ENCODE results near the gene TM9SF4.

TM9SF4 gene

DNA sequence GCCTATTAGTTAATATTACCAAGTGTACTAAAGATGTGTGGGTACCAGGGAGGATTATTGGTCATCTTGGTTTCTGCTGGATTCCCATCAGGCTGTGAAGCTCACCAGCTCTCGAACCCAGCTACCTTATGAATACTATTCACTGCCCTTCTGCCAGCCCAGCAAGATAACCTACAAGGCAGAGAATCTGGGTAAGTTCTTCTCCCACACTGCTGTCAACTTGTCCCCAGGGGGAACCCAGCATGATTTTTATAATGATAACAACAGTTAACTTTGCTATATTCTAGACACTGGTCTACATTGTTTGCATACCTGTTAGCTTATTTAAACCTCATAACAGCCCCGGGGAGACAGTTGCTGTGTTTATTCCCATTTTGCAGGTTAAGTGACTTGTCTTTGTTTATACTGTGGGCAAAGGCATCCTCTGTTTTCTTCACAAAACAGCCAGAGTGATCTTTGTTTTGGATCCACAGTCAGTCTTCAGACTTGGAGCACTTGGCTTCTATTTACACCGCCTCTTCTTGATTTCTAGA lies 26.5 kb downstream of the TM9SF4 start:
- no peak overlapping the region for H2BK12ac ChIP-seq (ENCODE audit: low read length)
- no peak overlapping the region for H3K9ac ChIP-seq (ENCODE audit: low read length)
- H3K14ac ChIP-seq (ENCODE audit: low read length), result no peak overlapping the region
- no peak overlapping the region for H3K27ac ChIP-seq (ENCODE audit: low read depth, low read length)
- no peak overlapping the region for H3K4me3 ChIP-seq (ENCODE audit: low read depth, low read length)
- no peak overlapping the region for H3K4ac ChIP-seq (ENCODE audit: low read depth, low read length)
- WGBS (ENCODE audit: extremely low coverage, insufficient coverage, insufficient read length), result no CpG with 5 or more reads among the region's 3 CpGs
- no peak overlapping the region for H2AK5ac ChIP-seq (ENCODE audit: low read length)
- DNase-seq, result peak; percentile 80 to 97
- H2BK120ac ChIP-seq (ENCODE audit: insufficient read depth, low read length, poor library complexity), result no peak overlapping the region
- H3K4me1 ChIP-seq (ENCODE audit: control insufficient read depth in 1 of 2, insufficient read depth in 2 of 2, low read length in 2 of 2), result peaks cover 9 to 11% of the 10 kb centered on the region in 2 experiments
- no peak overlapping the region for H2AFZ ChIP-seq (ENCODE audit: insufficient read depth, low read length, poor library complexity)
- H4K91ac ChIP-seq (ENCODE audit: low read depth, low read length), result no peak overlapping the region
- no peak overlapping the region for H2BK5ac ChIP-seq (ENCODE audit: low read depth, low read length, poor library complexity)
- H3K9me3 ChIP-seq (ENCODE audit: insufficient read depth, low read depth, low read length), result no peaks in the 10 kb centered on the region
- no peak overlapping the region for H3K4me2 ChIP-seq (ENCODE audit: low read length)
- peaks cover 1% of the 10 kb centered on the region for H3K79me2 ChIP-seq (ENCODE audit: control insufficient read depth, insufficient read depth, low read length, poor library complexity)
- no peak overlapping the region for H4K8ac ChIP-seq (ENCODE audit: low read depth, low read length)
- H3K27me3 ChIP-seq (ENCODE audit: insufficient read depth, low read length), result no peaks in the 10 kb centered on the region
- H3K18ac ChIP-seq (ENCODE audit: low read length), result no peak overlapping the region
- H4K12ac ChIP-seq (ENCODE audit: low read depth, low read length), result no peak overlapping the region
- no peak overlapping the region for H3K23ac ChIP-seq (ENCODE audit: low read length)
- H3K79me1 ChIP-seq (ENCODE audit: low read length), result no peaks in the 10 kb centered on the region
- peaks cover 17 to 36% of the 10 kb centered on the region in 2 experiments for H3K36me3 ChIP-seq (ENCODE audit: control insufficient read depth in 1 of 2, insufficient read depth in 2 of 2, low read length in 2 of 2)

DNA sequence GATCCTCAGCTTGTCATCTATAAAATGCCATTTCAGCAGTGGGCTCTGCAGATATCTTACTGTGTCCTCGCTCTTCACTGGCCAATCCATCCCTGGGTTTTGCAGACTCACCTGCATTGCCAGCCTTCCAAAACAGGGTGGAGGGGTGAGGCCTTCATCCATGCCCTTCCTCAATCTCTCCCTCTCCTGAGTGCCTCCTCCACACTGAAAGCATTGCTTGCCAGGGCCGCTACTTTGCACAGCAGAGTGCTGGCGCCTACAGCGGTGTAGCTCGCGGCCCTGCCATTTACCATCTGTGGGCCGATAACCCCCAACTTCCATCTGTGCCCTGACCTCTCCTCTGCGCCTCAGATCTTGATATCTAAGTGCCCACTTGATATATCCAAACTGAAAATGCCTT lies 29.4 kb downstream of the TM9SF4 start:
- Histone ChIP-seq H3K27me3 (ENCODE audit: insufficient read depth, low read length) (no peaks in the 10 kb centered on the region), H3K9me3 (ENCODE audit: insufficient read depth, low read depth, low read length) (peaks cover 2% of the 10 kb centered on the region), H3K18ac (ENCODE audit: low read length) (no peak overlapping the region), H4K12ac (ENCODE audit: low read depth, low read length) (no peak overlapping the region), H2BK12ac (ENCODE audit: low read length) (no peak overlapping the region), H3K4me2 (ENCODE audit: low read length) (no peak overlapping the region), H2AK5ac (ENCODE audit: low read length) (no peak overlapping the region), H3K4me1 (ENCODE audit: control insufficient read depth in 1 of 2, insufficient read depth in 2 of 2, low read length in 2 of 2) (peaks cover 9 to 11% of the 10 kb centered on the region in 2 experiments), H3K36me3 (ENCODE audit: control insufficient read depth in 1 of 2, insufficient read depth in 2 of 2, low read length in 2 of 2) (peaks cover 45 to 62% of the 10 kb centered on the region in 2 experiments), H3K79me2 (ENCODE audit: control insufficient read depth, insufficient read depth, low read length, poor library complexity) (no peaks in the 10 kb centered on the region), H3K79me1 (ENCODE audit: low read length) (no peaks in the 10 kb centered on the region), H2AFZ (ENCODE audit: insufficient read depth, low read length, poor library complexity) (no peak overlapping the region), H2BK5ac (ENCODE audit: low read depth, low read length, poor library complexity) (no peak overlapping the region), H3K27ac (ENCODE audit: low read depth, low read length) (no peak overlapping the region), H3K9ac (ENCODE audit: low read length) (no peak overlapping the region), H3K14ac (ENCODE audit: low read length) (no peak overlapping the region), H3K4me3 (ENCODE audit: low read depth, low read length) (no peak overlapping the region), H3K4ac (ENCODE audit: low read depth, low read length) (no peak overlapping the region), H3K23ac (ENCODE audit: low read length) (no peak overlapping the region), H4K91ac (ENCODE audit: low read depth, low read length) (no peak overlapping the region), H2BK120ac (ENCODE audit: insufficient read depth, low read length, poor library complexity) (no peak overlapping the region), H4K8ac (ENCODE audit: low read depth, low read length) (no peak overlapping the region)
- WGBS (ENCODE audit: extremely low coverage, insufficient coverage, insufficient read length), result no CpG with 5 or more reads among the region's 8 CpGs
- DNase-seq, result no peak

DNA sequence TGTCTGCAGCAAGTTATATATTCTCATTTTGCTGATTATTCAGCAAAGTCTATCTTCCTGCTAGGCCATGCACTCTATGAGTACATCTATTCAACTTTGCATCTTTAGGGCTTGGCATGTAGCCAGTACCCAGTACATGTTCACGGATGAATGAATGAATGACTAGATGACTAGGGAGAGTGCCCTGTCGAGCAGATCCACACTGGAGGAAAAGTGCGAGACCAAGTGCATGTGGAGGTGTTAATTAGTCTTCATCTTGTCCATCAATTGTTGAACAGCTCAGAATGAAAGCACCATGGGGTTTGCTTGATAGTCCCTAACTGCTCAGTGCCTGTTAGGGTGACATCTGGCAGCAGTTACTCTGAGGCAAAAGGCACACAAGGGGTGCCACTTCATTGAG lies 30.4 kb downstream of the TM9SF4 start:
- Histone ChIP-seq H2BK120ac (ENCODE audit: insufficient read depth, low read length, poor library complexity) (no peak overlapping the region), H3K14ac (ENCODE audit: low read length) (no peak overlapping the region), H3K36me3 (ENCODE audit: control insufficient read depth in 1 of 2, insufficient read depth in 2 of 2, low read length in 2 of 2) (peaks cover 53 to 70% of the 10 kb centered on the region in 2 experiments), H2BK12ac (ENCODE audit: low read length) (no peak overlapping the region), H3K27me3 (ENCODE audit: insufficient read depth, low read length) (no peaks in the 10 kb centered on the region), H3K9me3 (ENCODE audit: insufficient read depth, low read depth, low read length) (peaks cover 2% of the 10 kb centered on the region), H3K79me1 (ENCODE audit: low read length) (no peaks in the 10 kb centered on the region), H3K79me2 (ENCODE audit: control insufficient read depth, insufficient read depth, low read length, poor library complexity) (no peaks in the 10 kb centered on the region), H3K27ac (ENCODE audit: low read depth, low read length) (no peak overlapping the region), H4K12ac (ENCODE audit: low read depth, low read length) (no peak overlapping the region), H4K8ac (ENCODE audit: low read depth, low read length) (no peak overlapping the region), H3K4me3 (ENCODE audit: low read depth, low read length) (no peak overlapping the region), H3K9ac (ENCODE audit: low read length) (no peak overlapping the region), H3K4ac (ENCODE audit: low read depth, low read length) (no peak overlapping the region), H3K23ac (ENCODE audit: low read length) (no peak overlapping the region), H3K4me2 (ENCODE audit: low read length) (no peak overlapping the region), H2AFZ (ENCODE audit: insufficient read depth, low read length, poor library complexity) (no peak overlapping the region), H2BK5ac (ENCODE audit: low read depth, low read length, poor library complexity) (no peak overlapping the region), H4K91ac (ENCODE audit: low read depth, low read length) (no peak overlapping the region), H3K18ac (ENCODE audit: low read length) (no peak overlapping the region), H2AK5ac (ENCODE audit: low read length) (no peak overlapping the region), H3K4me1 (ENCODE audit: control insufficient read depth in 1 of 2, insufficient read depth in 2 of 2, low read length in 2 of 2) (peaks cover 9% of the 10 kb centered on the region in 2 experiments)
- WGBS (ENCODE audit: extremely low coverage, insufficient coverage, insufficient read length), result no CpG with 5 or more reads among the region's 3 CpGs
- no peak for DNase-seq

DNA sequence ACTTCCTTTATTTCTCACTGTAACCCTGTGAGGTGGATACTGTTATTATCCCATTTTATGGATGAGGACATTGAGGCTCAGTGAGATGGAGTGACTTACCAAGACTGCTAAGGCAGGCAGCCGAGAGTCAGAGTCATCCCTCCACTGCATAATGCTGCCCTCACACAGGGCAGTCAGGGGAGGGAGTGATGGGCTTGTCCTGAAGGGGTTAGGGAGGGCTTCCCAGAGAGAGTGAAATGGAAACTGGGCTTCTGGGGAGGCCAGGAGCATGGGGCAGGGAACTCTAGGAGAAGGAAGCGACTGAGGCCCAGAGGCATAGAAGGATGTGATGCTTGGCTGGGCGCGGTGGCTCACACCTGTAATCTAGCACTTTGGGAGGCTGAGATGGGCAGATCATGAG lies 31.1 kb downstream of the TM9SF4 start:
- Histone ChIP-seq H3K9ac (ENCODE audit: low read length) (no peak overlapping the region), H3K79me2 (ENCODE audit: control insufficient read depth, insufficient read depth, low read length, poor library complexity) (no peaks in the 10 kb centered on the region), H3K27me3 (ENCODE audit: insufficient read depth, low read length) (no peaks in the 10 kb centered on the region), H2BK12ac (ENCODE audit: low read length) (no peak overlapping the region), H3K4me2 (ENCODE audit: low read length) (no peak overlapping the region), H3K18ac (ENCODE audit: low read length) (no peak overlapping the region), H4K8ac (ENCODE audit: low read depth, low read length) (no peak overlapping the region), H2BK120ac (ENCODE audit: insufficient read depth, low read length, poor library complexity) (no peak overlapping the region), H3K23ac (ENCODE audit: low read length) (no peak overlapping the region), H3K36me3 (ENCODE audit: control insufficient read depth in 1 of 2, insufficient read depth in 2 of 2, low read length in 2 of 2) (peaks cover 59 to 77% of the 10 kb centered on the region in 2 experiments), H2AFZ (ENCODE audit: insufficient read depth, low read length, poor library complexity) (no peak overlapping the region), H4K12ac (ENCODE audit: low read depth, low read length) (no peak overlapping the region), H3K4me3 (ENCODE audit: low read depth, low read length) (no peak overlapping the region), H3K14ac (ENCODE audit: low read length) (no peak overlapping the region), H3K79me1 (ENCODE audit: low read length) (no peaks in the 10 kb centered on the region), H3K27ac (ENCODE audit: low read depth, low read length) (no peak overlapping the region), H2AK5ac (ENCODE audit: low read length) (no peak overlapping the region), H2BK5ac (ENCODE audit: low read depth, low read length, poor library complexity) (no peak overlapping the region), H3K9me3 (ENCODE audit: insufficient read depth, low read depth, low read length) (peaks cover 2% of the 10 kb centered on the region), H3K4me1 (ENCODE audit: control insufficient read depth in 1 of 2, insufficient read depth in 2 of 2, low read length in 2 of 2) (peaks cover 7 to 9% of the 10 kb centered on the region in 2 experiments), H4K91ac (ENCODE audit: low read depth, low read length) (no peak overlapping the region), H3K4ac (ENCODE audit: low read depth, low read length) (no peak overlapping the region)
- WGBS (ENCODE audit: extremely low coverage, insufficient coverage, insufficient read length), result no CpG with 5 or more reads among the region's 4 CpGs
- no peak for DNase-seq
